Vagina (tissue), 2 donors: ENCODE data around the gene F5.
"Not testable (repeated sequence)": the region's sequence is repeated elsewhere in the genome, so short reads cannot be mapped to it uniquely, and the experiment has no call there.

ENCODE experiments used
- POLR2A ChIP-seq, 2 donors: fragments of 450-650 bp; IDR thresholded peaks; one replicate each; pipeline ENCODE4 v1.6.1; 2017; ENCODE audit warnings: antibody characterized with exemption in 2 of 2, mild to moderate bottlenecking in 2 of 2, moderate library complexity in 2 of 2
- POLR2AphosphoS5 ChIP-seq, 2 donors: sonication (generic); formaldehyde crosslinking; IDR thresholded peaks; one replicate each; pipeline ENCODE4 v1.9.0; 2017; ENCODE audit warnings: antibody characterized with exemption in 2 of 2, mild to moderate bottlenecking in 2 of 2, low read depth in 1 of 2; ENCODE audit not compliant: insufficient read depth in 1 of 2
- TF ChIP-seq, protein P1 (sequence below), 3 experiments: fragments of 450-650 bp in 2 of 3; fragments of 200-600 bp in 1 of 3; sonication (generic) in 1 of 3; IDR thresholded peaks; one replicate each; pipeline ENCODE4 v1.5.1; 2017 to 2019; ENCODE audit warnings: antibody characterized with exemption in 3 of 3, mild to moderate bottlenecking in 2 of 3, moderate library complexity in 2 of 3

DNA sequence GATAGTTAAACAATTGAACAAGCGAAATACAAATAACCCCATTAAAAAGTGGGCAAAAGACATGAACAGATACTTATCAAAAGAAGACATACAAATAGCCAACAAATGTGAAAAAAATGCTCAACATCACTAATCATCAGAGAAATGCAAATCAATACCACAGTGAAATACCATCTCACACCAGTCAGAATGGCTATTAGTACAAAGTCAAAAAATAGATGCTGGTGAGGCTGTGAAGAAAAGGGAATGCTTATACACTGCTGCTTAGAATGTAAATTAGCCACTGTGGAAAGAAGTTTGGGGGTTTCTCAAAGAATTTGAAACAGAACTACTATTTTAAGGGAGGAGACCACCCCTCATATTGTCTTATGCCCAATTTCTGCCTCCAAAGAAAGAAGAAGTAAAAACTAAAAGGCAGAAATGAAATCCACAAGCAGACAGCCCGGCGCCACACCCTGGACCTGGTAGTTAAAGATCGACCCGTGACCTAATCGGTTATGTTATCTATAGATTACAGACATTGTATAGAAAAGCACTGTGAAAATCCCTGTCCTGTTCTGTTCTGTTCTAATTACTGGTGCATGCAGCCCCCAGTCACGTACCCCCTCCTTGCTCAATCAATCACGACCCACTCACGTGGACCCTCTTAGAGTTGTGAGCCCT lies 52.6 kb downstream of the F5 start:
- TF ChIP-seq POLR2A (IDR thresholded peaks at IDR 0.05); POLR2AphosphoS5 (IDR thresholded peaks at IDR 0.05; ENCODE audit: insufficient read depth in 1 of 2, low read depth in 1 of 2): not testable (repeated sequence)
- TF ChIP-seq, protein P1, sequence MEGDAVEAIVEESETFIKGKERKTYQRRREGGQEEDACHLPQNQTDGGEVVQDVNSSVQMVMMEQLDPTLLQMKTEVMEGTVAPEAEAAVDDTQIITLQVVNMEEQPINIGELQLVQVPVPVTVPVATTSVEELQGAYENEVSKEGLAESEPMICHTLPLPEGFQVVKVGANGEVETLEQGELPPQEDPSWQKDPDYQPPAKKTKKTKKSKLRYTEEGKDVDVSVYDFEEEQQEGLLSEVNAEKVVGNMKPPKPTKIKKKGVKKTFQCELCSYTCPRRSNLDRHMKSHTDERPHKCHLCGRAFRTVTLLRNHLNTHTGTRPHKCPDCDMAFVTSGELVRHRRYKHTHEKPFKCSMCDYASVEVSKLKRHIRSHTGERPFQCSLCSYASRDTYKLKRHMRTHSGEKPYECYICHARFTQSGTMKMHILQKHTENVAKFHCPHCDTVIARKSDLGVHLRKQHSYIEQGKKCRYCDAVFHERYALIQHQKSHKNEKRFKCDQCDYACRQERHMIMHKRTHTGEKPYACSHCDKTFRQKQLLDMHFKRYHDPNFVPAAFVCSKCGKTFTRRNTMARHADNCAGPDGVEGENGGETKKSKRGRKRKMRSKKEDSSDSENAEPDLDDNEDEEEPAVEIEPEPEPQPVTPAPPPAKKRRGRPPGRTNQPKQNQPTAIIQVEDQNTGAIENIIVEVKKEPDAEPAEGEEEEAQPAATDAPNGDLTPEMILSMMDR (IDR thresholded peaks at IDR 0.05) = not testable (repeated sequence)
